Measurements from ENCODE around the gene TNIP1. TPM values are rescaled to one million over a fixed set of nuclear protein-coding genes. Genes with fewer than 3 reads are reported as not detected.

Gene TNIP1
- total RNA-seq, 1 donor from 2014 or later: 114 TPM

DNA sequence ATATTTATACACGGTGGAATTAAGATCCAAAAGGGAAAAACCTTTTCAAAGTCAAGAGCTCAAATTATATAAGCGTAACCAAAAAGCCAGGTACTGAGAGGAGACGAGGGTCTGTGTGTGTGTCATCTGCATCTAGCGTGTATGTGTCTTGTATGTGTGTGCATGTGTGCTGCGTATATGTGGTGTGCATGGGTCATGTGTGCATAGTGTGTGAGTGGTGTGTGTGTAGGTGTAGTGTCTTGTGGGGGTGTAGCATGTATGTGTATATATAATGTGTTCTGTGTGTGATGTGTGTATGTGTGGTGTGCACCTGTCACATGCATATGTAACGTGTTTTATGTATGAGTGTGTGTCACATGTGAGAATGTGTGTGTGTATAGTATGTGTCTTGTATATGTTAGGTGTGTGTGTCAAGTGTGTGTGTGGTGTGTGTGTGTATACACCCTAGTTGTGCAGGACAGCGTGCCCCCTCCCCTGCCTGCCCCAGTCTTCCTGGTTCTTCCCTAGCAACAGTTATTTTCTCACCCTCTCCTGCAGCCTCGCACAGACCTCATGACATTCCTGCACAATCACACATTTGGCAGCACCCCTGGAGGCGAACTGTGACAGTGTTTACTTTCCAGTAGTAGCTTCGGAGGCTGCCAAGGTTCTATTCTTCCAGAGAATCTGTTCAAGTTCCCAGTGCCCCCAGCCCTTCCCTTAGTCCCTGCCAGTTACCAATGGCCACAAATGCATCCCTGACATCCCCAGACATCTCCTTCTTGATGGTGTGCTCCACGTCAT, 27.1 kb upstream of the TNIP1 start:
- peak; percentile 58 for ATAC-seq
- intact Hi-C loops (cut with DNase I): no loop called here
- no peak for DNase-seq (ENCODE audit: missing footprints)

GRCh38 chr5:151107084-151107483, 26.2 kb upstream of the TNIP1 start:
- ATAC-seq (no peak), DNase-seq (ENCODE audit: missing footprints) (no peak)
- intact Hi-C loops (cut with DNase I): no loop called here

- ATAC-seq: no peak
- DNase-seq (ENCODE audit: missing footprints): no peak
- intact Hi-C loops (cut with DNase I): no loop called here
Observed at GRCh38 chr5:151106509-151106908, 25.7 kb upstream of the TNIP1 start.

- peak; percentile 18 for DNase-seq (ENCODE audit: missing footprints)
- ATAC-seq: no peak
- intact Hi-C loops (cut with DNase I): no loop called here
Observed at GRCh38 chr5:151106043-151106442, 25.2 kb upstream of the TNIP1 start.

DNA sequence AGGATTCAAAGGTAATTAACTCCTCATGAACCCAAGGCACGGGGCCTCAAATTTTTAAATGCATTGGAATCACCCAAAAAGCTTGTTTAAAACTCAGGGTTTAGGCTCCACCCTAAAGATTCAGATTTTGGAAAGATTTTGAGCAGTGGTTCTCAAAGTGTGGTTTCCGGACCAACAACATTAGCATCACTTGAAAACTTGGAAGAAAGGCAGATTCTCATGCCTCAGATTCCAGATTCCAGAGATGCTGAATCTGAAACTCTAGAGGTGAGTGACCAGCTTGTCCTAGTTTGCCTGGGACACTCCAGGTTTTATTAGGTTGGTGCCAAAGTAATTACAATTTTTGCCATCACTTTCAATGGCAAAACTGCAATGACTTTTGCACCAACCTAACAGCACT, 24.7 kb upstream of the TNIP1 start:
- intact Hi-C loops (cut with DNase I): no loop called here
- DNase-seq (ENCODE audit: missing footprints): no peak
- ATAC-seq: no peak

DNA sequence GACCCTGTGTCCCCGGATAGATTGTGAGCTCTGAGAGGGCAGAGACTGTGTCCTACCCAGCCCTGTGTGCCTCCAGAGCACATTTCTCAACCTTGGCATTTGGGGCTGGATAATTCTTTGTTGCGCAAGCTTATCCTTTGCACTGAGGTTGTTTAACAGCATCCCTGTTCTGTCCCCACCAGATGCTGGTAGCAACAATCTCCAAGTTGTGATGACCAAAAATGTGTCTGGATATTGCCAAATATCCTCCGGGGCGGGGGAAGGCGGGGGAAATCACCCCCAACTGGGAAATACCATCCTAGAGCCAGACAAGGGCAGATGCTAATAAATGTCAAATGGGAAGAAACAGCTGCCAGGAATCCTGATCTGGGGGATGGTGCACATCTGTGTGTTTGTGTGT, 24.0 kb upstream of the TNIP1 start:
- ATAC-seq: peak; percentile 82
- intact Hi-C loops (cut with DNase I): no loop called here
- DNase-seq (ENCODE audit: missing footprints): peak; percentile 64

- intact Hi-C loops (cut with DNase I): no loop called here
- DNase-seq (ENCODE audit: missing footprints): no peak
- ATAC-seq: no peak
Observed at GRCh38 chr5:151101746-151102145, 20.9 kb upstream of the TNIP1 start.

GRCh38 chr5:151101151-151101550, 20.3 kb upstream of the TNIP1 start:
- ATAC-seq (no peak), DNase-seq (ENCODE audit: missing footprints) (peak; percentile 72)
- intact Hi-C loops (cut with DNase I): no loop called here

GRCh38 chr5:151100681-151101080, 19.8 kb upstream of the TNIP1 start:
- intact Hi-C loops (cut with DNase I): no loop called here
- DNase-seq (ENCODE audit: missing footprints): no peak
- no peak for ATAC-seq

DNA sequence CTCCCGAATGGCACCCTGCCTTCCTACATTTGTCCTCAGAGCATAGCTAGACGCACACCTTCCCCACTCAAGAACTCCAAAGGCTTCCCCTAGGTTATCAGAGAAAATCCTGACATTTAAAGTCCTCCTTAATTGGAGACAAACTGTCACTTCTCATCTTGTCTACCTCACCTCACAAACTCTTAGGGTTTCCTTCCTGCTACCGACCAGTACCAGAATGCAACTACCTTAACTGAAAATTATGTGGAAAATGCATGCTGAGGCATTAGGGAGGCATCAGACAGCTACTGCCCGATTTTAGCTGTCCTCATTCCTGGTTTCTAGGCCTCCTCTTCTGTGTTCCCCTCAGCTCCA, 17.9 kb upstream of the TNIP1 start:
- DNase-seq (ENCODE audit: missing footprints) (no peak), ATAC-seq (no peak)
- intact Hi-C loops (cut with DNase I): no loop called here

- intact Hi-C loops (cut with DNase I): no loop called here
- no peak for ATAC-seq
- DNase-seq (ENCODE audit: missing footprints): no peak
Observed at GRCh38 chr5:151097820-151098767, 17.3 kb upstream of the TNIP1 start.

GRCh38 chr5:151097061-151097460, 16.2 kb upstream of the TNIP1 start:
- DNase-seq (ENCODE audit: missing footprints) (no peak), ATAC-seq (no peak)
- intact Hi-C loops (cut with DNase I): no loop called here

DNA sequence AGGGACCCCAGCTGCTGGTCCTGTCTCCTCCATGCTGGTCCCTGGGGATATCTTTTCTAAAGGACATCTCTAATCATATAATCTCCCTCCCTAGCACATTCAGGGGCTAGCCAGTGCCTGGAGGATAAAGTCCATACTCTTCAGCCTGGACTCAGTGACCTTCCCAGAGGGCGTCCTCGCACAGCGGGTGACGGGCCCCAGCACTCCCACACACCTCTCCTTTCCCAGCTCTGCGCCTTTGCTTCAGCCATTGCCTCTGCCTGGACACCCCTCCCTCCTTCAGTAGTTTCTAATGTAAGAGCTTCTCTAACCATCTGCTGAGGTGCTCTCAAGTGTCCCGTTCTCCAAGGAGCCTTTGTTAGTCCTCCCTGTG, 15.2 kb upstream of the TNIP1 start:
- intact Hi-C loops (cut with DNase I): no loop called here
- DNase-seq (ENCODE audit: missing footprints): no peak
- ATAC-seq: peak; percentile 9

- DNase-seq (ENCODE audit: missing footprints): no peak
Observed at GRCh38 chr5:151095341-151096000, 14.6 kb upstream of the TNIP1 start.

DNA sequence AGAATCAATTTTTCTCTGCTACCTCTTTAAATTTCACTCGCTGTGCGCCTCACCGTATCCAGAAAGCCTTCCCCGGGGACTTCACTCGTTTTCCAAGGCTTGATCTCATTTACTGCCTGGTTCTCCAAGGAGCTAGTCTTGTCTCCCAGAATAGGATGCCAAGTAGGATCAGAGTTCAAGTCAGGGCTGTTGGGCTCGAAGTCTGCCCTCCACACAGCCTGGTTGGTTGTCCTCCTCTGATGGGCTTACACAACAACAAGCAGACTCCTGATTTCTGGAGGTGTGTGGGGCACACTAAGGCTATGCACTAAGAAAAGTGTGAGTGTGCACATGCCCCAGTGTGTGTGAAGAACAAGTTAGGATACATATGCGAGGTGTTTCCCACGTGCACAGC, 14.0 kb upstream of the TNIP1 start:
- ATAC-seq (peak; percentile 53), DNase-seq (ENCODE audit: missing footprints) (no peak)
- intact Hi-C loops (cut with DNase I): no loop called here

More at GRCh38 chr5:151095341-151096000, 14.6 kb upstream of the TNIP1 start:
- intact Hi-C loops (cut with DNase I): no loop called here
- peak; percentile 64 for ATAC-seq

DNA sequence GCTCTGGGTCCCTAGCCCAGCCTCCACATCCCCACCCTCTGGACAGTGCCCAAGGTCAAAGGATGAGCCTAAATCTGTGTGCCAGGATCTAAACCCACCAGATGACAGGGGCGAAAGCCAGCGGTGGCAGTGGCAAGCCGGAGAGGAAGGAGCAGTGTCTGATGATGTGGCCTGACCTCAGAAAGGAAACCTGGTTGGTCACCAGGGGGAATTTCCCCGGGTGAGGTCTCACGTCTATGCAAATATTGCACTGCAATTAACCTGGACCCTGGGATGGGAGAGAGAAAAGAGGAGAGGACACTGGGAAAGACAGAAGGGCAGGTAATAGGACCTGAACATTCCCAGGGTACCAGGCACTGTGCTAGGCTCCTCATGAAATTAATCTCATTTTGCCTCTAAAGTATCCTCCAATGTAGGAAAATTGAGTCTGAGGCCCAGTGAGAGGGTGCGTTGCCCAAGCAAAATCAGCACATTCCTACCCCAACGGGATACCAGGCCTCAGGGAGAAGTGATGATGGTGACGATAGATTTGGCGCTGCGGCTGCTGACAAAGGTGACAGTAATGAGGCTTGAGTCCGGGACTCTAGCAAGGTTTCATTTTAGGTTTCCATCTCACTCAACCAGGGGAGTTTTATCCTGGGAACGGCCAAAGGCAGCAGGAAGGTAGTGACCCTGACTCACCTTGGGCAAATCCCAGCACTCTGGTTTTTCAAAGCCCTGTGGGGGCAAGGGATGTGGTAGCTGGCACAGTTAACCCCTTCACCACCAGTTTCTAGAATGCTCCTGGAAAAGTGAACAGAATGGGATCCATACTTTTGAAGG, 13.4 kb upstream of the TNIP1 start:
- DNase-seq (ENCODE audit: missing footprints) (no peak), ATAC-seq (no peak)
- intact Hi-C loops (cut with DNase I): no loop called here

GRCh38 chr5:151093476-151093889, 12.6 kb upstream of the TNIP1 start:
- DNase-seq (ENCODE audit: missing footprints): no peak
- ATAC-seq: peak; percentile 61
- intact Hi-C loops (cut with DNase I): no loop called here

DNA sequence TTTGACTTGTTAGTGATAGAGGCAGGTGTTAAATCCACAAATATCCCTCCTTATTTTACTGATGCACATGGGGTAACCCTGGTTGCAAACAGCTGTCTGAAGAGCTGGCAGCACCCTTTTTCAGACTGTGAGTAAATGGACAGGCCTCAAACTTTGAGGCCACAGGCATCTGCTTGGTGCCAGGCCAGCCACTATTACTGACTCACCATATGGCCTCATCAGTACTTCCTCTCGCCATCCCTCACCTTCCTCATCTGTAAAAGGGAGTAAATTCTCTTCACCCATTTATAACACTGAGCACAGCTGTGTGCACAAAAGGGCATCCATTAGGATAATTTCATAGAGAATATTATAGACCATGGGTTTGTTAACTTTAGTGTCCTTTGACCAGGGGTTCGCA, 11.9 kb upstream of the TNIP1 start:
- intact Hi-C loops (cut with DNase I): no loop called here
- DNase-seq (ENCODE audit: missing footprints) (no peak), ATAC-seq (no peak)

DNA sequence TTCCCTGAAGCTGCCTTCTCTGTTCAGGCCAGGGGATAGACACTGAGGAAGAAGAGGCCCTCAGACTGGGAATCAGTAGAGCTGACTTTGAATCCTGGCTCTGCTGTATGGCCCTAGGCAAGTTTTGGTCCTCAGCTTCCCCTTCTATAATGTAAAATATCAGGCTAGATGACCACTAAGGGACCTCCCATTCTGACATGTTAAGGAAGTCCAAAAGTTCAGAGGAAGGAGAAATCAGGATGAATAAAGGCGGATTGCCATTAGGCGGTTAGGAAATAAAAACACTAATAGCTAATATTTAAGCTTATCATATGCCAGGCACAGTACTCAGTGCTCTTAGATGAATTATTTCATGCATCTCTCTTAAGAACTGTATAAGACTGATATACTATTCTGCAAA, 8.9 kb upstream of the TNIP1 start:
- intact Hi-C loops (cut with DNase I): no loop called here
- no peak for ATAC-seq
- no peak for DNase-seq (ENCODE audit: missing footprints)

Measured in Right ventricle myocardium inferior (tissue), 1 donor.